HG03139 (cell line): ENCODE measurements around the gene HAUS3.

ENCODE experiments used
- ATAC-seq: cut with Tn5 transposase; IDR thresholded peaks from one replicate; pipeline ENCODE4 v1.9.1; 2021; ENCODE audit not compliant: unreplicated experiment

The HAUS3 gene, protein sequence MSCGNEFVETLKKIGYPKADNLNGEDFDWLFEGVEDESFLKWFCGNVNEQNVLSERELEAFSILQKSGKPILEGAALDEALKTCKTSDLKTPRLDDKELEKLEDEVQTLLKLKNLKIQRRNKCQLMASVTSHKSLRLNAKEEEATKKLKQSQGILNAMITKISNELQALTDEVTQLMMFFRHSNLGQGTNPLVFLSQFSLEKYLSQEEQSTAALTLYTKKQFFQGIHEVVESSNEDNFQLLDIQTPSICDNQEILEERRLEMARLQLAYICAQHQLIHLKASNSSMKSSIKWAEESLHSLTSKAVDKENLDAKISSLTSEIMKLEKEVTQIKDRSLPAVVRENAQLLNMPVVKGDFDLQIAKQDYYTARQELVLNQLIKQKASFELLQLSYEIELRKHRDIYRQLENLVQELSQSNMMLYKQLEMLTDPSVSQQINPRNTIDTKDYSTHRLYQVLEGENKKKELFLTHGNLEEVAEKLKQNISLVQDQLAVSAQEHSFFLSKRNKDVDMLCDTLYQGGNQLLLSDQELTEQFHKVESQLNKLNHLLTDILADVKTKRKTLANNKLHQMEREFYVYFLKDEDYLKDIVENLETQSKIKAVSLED

DNA sequence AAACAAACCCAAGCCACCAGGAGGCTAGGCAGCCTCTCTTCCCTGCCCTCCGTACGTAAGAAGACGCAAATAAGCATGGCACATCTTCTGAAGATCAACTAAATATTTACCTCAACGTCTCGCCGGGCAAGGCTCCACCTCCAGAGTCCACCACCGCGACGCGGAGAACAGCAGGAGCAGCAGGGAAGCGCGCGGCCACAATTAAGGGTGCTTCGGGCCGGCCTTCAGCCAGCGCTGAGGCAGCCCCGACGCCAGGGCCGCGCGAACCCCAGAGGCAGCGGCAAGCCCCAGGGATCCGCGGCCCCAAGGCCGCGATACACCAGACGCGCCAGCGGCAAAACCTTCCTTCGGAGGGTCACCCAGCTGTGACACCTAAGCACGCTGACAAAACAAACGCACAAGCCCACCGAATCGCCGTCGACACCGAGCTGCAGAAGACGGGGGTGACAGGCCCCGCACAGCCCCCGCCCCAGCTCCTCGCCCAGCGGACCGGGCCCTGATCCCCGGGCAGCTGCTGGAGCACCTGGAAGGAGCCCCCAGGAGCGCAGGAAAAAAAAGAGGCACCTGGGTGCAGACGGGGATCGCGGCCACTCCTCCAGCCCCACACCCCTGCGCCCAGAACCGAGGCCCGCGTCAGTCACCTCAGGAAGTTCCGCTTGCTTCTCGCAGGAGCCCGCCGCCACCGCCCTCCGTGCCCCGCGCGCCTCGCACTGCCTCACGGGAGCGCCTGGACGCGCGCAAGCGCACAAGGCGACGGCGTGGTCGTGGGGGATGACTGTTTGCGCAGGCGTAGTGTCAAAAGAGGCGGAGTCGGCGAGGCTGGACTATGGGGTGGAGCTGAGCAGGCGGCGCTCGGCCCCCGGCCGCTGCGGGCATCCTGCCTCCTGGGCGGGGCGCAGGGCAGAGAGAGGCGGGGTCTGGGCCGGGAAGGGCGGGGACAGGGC lies at the start of gene HAUS3, which contains the start of gene POLN:
Gene HAUS3 (minus strand): TSS at position 712 of the 944 bp plus-strand sequence. CDS start 1,175 bp downstream, outside the sequence.
Gene POLN (minus strand): TSS at position 712 of the 944 bp plus-strand sequence. CDS start 12,890 bp downstream, outside the sequence.
- ATAC-seq = peak; percentile 83

DNA sequence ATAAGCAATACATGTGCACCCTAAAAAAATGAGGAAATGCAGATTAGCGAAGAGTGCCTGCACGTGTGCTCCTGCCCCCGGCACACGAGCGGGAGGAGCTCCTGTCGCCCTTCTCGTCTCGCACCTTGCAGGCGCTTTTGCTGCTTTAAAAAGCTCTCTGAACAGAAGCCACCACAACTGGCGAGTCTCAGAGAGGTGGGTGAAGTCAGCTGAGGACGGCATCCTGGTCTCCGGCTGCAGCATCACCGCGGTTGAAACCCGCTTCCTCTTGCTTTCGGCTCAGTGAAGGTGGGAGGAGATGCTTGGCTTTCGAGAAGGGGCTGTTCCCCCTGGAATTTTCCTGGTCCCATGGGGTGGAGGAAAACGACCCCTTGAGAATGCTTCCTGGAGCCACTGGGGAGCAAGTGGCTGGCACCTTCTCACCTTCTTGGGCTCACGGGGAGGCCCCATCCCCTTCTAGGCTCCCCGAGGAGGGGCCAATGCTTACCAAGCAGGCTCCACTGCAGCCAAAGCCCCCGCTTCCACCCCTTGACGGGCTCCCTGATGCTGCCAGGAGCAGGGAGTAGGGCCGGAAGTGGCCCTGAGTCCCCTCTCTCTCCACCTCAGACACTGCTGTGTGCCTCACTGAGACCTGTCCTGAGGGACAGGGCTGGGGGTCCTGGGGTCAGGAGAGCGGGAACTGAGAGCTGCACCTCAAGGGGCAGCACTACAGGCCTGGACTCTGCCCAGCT lies 49.2 kb upstream of the HAUS3 start:
- ATAC-seq = no peak

DNA sequence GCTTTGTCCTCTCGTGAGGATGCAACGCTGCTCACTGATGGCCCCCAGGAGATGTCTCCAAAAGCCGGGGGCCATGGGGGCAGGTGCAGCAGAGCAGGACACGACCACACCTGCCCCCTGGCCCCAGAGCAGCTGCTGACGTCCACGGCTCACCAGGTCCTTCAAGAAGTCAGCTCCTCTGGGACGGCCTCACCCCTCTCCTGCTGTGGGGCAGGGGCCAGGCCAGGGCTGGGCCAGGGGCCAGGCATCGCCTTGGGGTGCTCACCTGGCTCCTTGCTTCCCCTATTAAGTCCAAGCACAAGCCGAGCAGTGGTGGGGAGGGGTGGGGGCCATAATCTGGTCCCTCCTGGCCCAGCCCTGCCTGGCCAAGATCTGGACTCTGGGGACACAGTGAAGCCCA lies 48.6 kb upstream of the HAUS3 start:
- ATAC-seq = no peak

DNA sequence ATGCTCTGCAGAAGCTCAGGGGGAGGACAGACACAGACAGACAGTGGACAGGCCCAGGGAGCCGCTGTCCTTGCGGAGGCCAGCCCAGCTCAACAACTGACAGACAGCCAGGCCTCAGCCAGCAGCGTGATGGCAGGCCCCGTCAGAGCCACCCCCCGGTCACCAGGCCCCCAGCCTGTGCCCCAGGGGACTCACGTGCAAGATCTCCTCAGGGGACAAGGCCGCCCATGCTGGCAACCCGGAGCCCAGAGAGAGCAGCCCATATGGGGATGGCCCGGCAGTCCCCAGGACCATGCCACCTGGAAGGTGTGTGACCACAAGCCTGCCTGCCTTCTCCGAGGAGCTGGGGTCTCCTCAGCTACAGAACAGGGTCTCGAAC lies 48.0 kb upstream of the HAUS3 start:
- no peak for ATAC-seq

DNA sequence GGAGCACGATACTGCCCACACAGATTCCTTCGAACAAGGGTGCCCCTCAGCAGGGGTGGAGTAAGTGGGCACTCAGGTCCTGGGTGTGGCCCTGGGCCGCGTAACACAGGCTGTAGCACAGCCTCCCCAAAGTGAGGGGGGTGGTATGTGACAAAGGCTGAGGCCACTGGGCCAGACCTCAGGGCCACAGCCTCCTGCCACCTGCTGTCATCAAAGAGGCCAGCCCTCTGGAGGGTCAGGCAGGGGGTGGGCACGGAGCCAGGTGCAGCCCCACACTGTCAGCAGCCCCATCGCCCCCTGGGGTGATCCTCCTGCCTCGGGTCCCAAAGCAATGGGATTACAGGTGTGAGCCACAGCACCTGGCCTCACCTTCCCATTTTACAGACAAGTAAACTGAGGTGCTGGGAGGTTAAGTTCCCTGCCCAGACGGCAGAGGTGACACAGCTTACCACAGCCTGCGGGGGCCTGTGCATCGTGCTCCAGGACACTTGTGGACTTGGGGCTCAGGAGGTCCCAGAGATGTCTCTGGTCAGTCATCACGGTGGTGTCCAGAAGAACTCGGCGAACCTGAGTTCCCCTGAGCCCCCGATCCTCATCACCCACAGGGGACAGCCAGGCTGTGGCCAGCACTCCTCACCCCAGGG lies 47.5 kb upstream of the HAUS3 start:
- no peak for ATAC-seq

DNA sequence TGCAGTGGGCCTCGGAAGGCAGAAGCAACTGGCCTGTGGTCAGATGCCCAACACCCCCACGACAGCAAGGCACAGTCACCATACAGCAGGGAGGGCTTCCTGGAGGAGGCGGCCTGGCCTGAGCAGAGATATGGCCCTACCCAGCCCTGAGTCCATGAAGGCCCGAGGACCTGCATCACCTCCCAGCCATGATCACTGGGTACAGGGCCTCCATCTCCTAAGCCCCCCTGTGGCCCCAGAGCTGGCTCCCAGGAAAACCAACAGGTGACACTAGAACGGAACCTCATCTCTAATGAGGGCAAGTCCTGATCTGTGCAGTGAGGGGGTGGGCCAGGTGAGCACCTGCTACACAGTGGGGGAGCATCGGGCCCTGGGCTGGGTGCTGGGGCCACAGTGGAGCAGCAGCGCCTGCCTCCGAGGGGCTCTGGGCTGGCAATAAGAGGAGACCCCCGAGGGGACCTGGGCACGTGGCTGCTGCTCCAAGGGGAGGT lies 46.2 kb upstream of the HAUS3 start:
- no peak for ATAC-seq

DNA sequence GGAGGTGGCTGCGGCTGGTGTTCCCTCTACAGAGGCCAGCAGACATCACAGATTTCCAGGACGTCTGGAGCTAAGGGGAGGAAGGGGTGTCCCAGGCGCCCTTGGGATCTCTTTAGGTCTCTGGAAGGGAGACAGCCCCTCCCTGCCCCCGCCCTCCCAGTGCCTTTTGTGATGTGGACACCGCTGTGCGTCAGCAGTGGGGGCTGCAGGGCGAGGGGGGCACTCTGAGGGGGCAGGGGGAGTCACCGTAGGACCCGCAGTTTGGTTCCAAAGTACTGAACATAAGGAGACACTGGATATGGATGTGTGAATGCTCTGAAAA lies 45.6 kb upstream of the HAUS3 start:
- no peak for ATAC-seq

DNA sequence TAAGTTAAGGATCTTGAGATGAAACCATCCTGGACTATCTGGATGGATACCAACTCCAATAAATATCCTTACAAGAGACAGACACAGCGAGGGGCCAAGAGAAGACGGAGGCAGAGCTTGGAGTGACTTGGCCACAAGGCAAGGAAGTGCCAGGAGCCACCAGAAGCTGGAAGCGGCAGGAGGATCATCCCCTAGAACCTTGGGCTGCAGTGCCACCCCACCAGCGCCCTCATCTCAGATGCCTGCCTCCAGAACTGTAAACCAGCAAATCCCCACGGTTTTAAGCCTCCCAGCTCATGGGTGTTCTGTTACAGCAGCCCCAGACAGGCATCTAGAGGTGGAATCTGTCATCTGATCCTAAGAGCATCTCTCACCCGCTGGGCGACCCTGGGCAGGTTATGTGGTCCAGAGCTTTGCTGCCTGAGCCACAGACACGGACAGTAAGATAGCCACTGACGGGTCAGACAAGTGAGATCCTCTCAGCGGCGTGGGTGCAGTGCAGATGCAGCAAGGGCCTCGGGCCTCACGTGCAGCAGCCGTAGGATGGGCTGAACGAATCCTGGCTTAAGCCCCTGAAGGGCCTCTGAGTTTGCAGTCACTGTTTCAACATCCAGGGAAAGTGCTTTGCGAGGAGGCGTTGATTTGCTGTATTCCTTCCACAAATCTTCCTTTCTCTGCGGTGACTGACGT lies 45.1 kb upstream of the HAUS3 start:
- ATAC-seq = no peak

DNA sequence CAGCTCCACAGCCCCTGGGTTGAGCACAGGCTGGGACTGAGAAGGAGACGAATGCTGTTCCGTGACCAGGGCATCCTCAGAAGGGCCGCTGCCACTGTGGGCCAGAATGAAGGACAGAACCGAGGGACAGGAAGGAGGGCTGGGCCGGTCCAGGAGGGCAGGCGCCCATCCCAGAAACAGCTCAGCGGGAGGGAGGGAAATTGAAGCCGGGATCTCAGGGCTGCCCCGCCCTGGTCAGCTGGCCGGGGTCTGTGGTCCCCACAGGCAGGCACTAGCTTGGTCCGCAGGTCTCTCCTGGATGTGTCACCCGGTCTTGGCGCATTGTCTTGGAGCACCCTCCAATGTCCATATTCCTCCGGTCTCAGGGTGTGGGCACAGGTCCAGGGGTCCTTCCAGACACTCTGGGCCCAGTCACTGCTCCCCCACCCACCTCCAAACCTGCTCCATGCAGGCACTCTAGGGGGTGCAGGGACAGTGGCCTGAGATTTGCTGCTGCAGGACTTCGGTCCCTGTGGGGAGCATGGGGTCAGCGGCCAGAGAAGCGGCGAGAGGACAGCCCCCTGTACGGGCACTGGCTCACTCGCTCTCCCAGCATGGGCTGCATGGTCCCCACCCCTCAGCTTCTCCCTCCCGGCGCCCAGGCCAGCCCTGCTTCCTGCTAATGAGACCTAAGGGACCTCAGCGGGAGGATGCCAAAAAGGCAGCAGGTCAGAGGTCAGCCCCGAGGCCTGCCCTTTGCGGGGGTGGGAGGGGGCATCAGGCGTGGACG lies 43.9 kb upstream of the HAUS3 start:
- ATAC-seq = no peak

DNA sequence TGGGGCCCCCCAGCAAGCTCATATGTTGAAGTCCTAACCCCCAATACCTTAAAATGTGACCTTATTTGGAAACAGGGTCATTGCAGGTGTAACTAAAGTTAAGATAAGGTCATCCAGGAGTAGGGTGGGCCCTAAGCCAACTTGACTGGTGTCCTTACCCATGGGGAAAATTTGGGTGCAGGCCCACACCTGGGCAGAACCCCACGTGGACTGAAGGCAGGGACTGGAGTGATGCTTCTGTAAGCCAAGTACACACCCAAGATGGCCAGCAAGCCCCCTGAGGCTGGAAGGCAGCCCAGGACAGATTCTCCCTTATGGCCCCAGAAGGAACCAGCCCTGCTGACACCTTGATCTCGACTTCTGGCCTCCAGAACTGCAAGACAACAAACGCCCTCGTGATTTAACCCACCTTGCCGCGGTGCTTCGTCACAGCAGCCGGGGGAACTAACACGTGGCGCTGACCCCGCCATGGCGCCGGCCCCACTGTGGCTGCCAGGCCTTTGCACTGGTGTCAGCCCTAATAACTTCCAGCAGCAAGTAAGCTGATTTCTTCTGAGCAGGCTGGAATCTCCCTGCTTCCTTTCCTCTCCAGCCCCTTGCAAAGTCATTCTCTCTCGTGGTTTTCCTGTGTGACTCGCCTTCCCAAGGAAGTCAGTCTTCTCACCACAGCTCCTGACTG lies 43.2 kb upstream of the HAUS3 start:
- no peak for ATAC-seq

DNA sequence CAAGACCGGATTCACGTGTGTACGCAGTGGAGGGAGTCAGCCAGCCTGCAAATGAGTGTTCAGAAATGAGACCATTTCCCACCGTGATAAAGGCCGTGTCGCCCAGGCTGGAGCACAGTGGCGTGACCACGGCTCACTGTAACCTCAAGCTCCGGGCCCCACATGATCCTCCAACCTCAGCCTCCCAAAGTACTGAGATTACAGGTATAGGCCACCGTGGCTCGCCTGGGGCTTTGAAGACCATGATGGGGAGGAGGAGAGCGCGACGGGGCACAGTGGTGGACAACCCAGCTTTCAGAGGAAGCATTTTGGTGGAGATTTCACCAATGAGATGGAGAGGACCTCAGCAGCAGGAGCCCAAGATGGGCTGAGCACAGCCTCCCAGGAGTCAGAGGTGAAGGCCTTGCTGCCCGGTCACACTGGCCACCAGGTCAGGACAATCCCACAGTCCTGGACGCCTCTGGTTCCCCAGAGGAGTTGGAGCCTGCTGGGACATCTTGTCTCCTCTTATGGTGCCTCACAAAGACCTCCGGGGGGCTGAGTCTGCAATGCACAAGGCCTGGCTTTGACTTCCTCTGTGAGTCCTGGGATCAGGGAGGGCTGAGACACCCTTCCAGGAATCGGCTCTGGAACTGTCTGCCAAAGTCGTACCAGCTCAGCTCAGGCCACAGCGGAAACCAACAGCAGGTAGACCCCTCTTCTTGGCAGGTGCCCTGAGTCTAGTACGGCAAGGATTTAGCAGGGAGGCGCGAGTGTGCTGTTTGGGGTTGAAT lies 42.4 kb upstream of the HAUS3 start:
- ATAC-seq = no peak

DNA sequence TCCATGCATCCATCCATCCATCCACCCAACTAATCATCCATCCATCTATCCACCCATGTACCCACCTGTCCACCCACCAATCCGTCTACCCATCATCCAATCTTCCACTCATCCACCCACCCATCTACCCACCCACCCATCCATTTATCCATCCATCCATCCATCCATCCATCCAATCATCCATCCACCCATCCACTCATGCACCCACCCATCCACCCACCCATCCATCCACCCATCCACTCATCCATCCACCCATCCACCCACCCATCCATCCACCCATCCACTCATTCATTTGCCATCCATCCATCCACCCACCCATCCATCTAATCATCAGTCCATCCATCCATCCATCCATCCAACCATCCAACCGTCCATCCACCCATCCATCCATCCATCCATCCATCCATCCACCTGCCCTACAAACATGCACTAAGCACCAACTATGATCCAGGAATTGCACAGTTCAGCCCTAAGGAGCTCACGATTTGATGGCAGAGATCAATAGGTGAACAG lies 41.3 kb upstream of the HAUS3 start:
- no peak for ATAC-seq

DNA sequence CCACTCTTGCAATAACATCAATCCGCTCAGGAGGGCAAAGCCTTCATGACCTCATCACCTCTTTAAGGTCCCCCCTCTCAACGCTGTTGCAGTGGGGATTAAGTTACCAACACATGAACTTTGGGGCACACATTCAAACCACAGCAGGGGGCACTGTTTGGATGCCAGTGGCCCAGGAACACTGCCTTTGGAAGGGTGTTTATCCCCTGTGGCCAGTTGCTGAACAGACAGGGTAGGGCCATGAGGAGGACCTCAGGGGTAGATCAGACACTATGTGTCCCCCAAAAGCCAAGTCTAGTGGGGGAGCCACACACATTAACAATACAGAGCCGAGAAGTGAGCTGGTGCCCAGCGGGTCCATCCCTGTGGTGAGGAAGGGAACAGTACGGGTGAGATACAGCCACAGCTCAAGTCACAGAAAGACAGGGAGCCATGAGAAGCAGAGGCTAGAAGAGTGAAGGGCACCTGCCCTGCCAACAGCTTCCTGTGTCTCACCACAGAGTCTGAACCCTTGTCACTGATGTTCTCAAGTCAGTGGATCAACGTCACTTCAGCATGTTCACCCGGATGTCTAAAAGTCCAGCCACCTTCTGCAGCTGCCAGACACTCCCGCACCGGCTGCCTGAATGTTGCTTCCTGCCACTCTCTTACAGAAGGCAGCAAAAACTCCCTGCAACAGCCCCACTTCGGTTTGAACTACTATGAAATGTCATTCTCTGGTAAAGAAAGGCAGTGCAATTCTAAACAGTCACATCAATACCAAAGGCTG lies 39.8 kb upstream of the HAUS3 start:
- peak; percentile 79 for ATAC-seq

DNA sequence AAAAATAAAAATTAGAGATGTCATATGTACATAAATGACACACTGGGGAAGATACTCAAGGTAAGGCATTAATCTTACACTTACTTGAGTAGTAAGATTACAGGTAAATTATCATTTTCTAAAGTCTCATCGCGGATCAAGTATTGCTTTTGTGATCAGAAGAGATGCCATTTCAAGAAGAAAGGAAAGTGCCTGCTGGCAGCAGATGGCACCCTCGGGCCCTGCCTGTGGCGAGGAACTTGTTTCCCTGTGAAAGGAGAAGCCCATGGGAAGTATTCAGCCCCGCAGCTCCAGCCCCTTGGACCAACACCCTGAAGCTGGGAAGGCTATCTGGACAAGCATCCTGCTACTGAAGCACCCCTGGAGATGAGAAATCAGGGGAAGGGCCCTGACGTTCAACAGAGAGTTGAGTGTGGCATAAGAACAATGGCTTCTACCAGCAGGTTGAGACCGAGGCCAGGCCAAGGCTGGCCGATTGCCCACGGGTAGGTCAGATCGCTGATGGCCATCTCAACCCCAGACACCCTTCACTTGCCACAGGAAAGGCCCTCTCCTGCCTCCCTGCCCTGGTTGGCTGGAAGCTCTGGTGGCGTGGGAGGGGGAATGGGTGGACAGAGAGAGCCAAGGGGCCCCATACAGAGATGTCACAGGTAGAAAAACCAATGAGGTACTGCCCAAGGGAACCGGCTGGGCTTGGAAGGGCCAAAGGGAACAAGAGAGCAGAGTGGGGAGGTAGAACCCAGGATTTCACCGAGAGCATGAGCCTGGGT lies 38.8 kb upstream of the HAUS3 start:
- ATAC-seq = no peak

DNA sequence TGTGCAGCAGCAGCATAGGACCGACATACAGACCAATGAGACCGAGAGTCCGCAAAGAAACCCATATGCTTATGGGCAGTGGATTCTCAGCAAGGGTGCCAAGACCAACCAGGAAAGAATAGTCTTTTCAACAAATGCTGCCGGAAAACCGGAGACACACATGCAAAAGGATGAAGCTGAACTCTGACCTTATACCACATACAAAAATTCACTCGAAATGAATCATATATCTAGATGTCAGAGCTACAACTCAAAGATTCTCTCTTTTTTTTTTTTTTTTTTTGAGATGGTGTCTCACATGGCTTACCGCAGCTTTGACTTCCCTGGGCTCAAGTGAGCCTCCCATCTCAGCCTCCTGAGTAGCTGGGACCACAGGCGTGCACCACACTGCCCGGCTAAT lies 36.0 kb upstream of the HAUS3 start:
- ATAC-seq = no peak
